HCT116 (cell line): ENCODE results near the gene SLC7A11. TPM values are rescaled to one million over a fixed set of nuclear protein-coding genes. Genes with fewer than 3 reads are reported as not detected.

ENCODE experiments used
- ATAC-seq: fragments of 200-7000 bp; cut with Tn5 transposase; 2 replicates; pipeline ENCODE4 v1.9.1; 2020; ENCODE audit warnings: mild to moderate bottlenecking, moderate library complexity
- BruUV-seq: library from RNA; stranded (reverse); fragments of 400-500 nt; replicated peaks from 2 replicates; lab custom pipeline; 2021; lab: Mats Ljungman, UMichigan
- CTCF ChIA-PET: fragments of 300-600 bp; sonication (Branson Sonifier 250); formaldehyde crosslinking; loops from one replicate; lab custom pipeline; 2021; ENCODE audit warnings: antibody characterized with exemption; lab: Charles Lee
- POLR2A ChIA-PET: fragments of 300-600, 350-600 bp; sonication (Branson Sonifier 250); formaldehyde crosslinking; loops from one replicate; lab custom pipeline; 2021; ENCODE audit warnings: antibody characterized with exemption; lab: Charles Lee
- RAD21 ChIA-PET, 2 experiments: fragments of 300-600 bp; sonication (Branson Sonifier 250); formaldehyde crosslinking; loops; one replicate each; lab custom pipeline; 2023; ENCODE audit warnings: low total read pairs in 2 of 2; ENCODE audit not compliant: uncharacterized antibody in 2 of 2, unreplicated experiment in 2 of 2, low non-redundant PET in 1 of 2; lab: Charles Lee
- DNase-seq: peaks from one replicate; pipeline ENCODE4 v3.0.0-alpha.2; 2010; ENCODE audit warnings: low read depth, low spot score
- H2AFZ ChIP-seq: fragments of 200-600 bp; shearing (Covaris generic), sonication (generic); 2 replicates; pipeline ENCODE4 v1.6.1; 2017; ENCODE audit warnings: low read depth, mixed run types, mixed read lengths, antibody characterized with exemption, low read length; ENCODE audit not compliant: poor library complexity, severe bottlenecking
- H3K27ac ChIP-seq: 2 replicates; pipeline ENCODE4 v1.5.1; 2012; ENCODE audit warnings: low read depth, low read length
- H3K27me3 ChIP-seq: fragments of 200-600 bp; sonication (generic); 2 replicates; pipeline ENCODE4 v1.6.1; 2016; ENCODE audit warnings: mixed run types, low read length, mixed read lengths; ENCODE audit not compliant: insufficient read depth
- H3K36me3 ChIP-seq, 2 experiments: fragments of 200-500 bp in 1 of 2; fragments of 200-600 bp in 1 of 2; sonication (Bioruptor generic) in 1 of 2; sonication (generic) in 1 of 2; 2 replicates each; pipeline versions ENCODE4 v1.5.1 to v1.6.1; 2014 to 2016; ENCODE audit warnings: low read length in 2 of 2, inconsistent platforms in 1 of 2, mixed read lengths in 1 of 2, mixed run types in 1 of 2; ENCODE audit not compliant: insufficient read depth in 2 of 2, control insufficient read depth in 1 of 2
- H3K4me1 ChIP-seq, 2 experiments: fragments of 200-600 bp in 1 of 2; sonication (generic) in 1 of 2; 2 replicates each; pipeline versions ENCODE4 v1.5.1 to v1.6.1; 2012 to 2017; ENCODE audit warnings: low read length in 2 of 2, inconsistent platforms in 1 of 2, mild to moderate bottlenecking in 1 of 2, mixed read lengths in 1 of 2, mixed run types in 1 of 2, moderate library complexity in 1 of 2; ENCODE audit not compliant: insufficient read depth in 2 of 2, control insufficient read depth in 1 of 2
- H3K4me2 ChIP-seq: fragments of 200-600 bp; sonication (generic); 2 replicates; pipeline ENCODE4 v1.6.1; 2017; ENCODE audit warnings: mixed run types, low read length, mixed read lengths
- H3K4me3 ChIP-seq, 2 experiments: fragments of 200-600 bp in 1 of 2; sonication (generic) in 1 of 2; replicated peaks in 1 of 2; 2 replicates each; pipeline ENCODE4 v1.5.1; 2011 to 2016; ENCODE audit warnings: low read length in 2 of 2, control low read depth in 1 of 2, low read depth in 1 of 2, mild to moderate bottlenecking in 1 of 2, mixed read lengths in 1 of 2, mixed run types in 1 of 2
- H3K79me2 ChIP-seq: fragments of 200-600 bp; sonication (generic); 2 replicates; pipeline ENCODE4 v1.6.1; 2017; ENCODE audit warnings: mild to moderate bottlenecking, mixed run types, low read length, moderate library complexity, mixed read lengths; ENCODE audit not compliant: insufficient read depth
- H3K9ac ChIP-seq: fragments of 200-600 bp; sonication (generic); 2 replicates; pipeline ENCODE4 v1.6.1; 2016; ENCODE audit warnings: low read length, mixed read lengths
- H3K9me2 ChIP-seq: fragments of 200-600 bp; sonication (generic), shearing (Covaris generic); 2 replicates; pipeline ENCODE4 v1.6.1; 2017; ENCODE audit warnings: mixed run types, mild to moderate bottlenecking, moderate library complexity; ENCODE audit not compliant: insufficient read depth
- H3K9me3 ChIP-seq, 2 experiments: fragments of 200-500 bp in 1 of 2; fragments of 200-600 bp in 1 of 2; sonication (Bioruptor generic) in 1 of 2; sonication (generic) in 1 of 2; 2 replicates each; pipeline ENCODE4 v1.6.1; 2014 to 2017; ENCODE audit warnings: low read length in 2 of 2, mixed read lengths in 2 of 2, inconsistent platforms in 1 of 2, low read depth in 1 of 2, mild to moderate bottlenecking in 1 of 2, mixed run types in 1 of 2, moderate library complexity in 1 of 2; ENCODE audit not compliant: control insufficient read depth in 1 of 2, insufficient read depth in 1 of 2
- H4K20me1 ChIP-seq: fragments of 200-600 bp; sonication (generic), shearing (Covaris generic); 2 replicates; pipeline ENCODE4 v1.6.1; 2017; ENCODE audit warnings: mixed run types, mild to moderate bottlenecking, moderate library complexity; ENCODE audit not compliant: insufficient read depth
- CBX3 ChIP-seq: IDR thresholded peaks from 2 replicates; pipeline ENCODE4 v1.6.1; 2012; ENCODE audit warnings: low read depth
- EGR1 ChIP-seq: IDR thresholded peaks from 2 replicates; pipeline ENCODE4 v1.6.1; 2012; ENCODE audit warnings: low read depth
- EZH2 ChIP-seq: fragments of 200-600 bp; sonication (generic); IDR thresholded peaks from 2 replicates; pipeline ENCODE4 v1.6.1; 2017; ENCODE audit warnings: antibody characterized with exemption, mixed run types
- EZH2phosphoT487 ChIP-seq: fragments of 200-600 bp; IDR thresholded peaks from 2 replicates; pipeline ENCODE4 v1.6.1; 2018; ENCODE audit warnings: antibody characterized with exemption, borderline replicate concordance
- JUND ChIP-seq: IDR thresholded peaks from 2 replicates; pipeline ENCODE4 v1.6.1; 2012
- POLR2AphosphoS5 ChIP-seq: IDR thresholded peaks from 2 replicates; pipeline ENCODE4 v1.6.1; 2011; ENCODE audit warnings: mild to moderate bottlenecking, low read depth, low read length, moderate library complexity
- RAD21 ChIP-seq: IDR thresholded peaks from 2 replicates; pipeline ENCODE4 v1.6.1; 2012; ENCODE audit warnings: low read depth, mild to moderate bottlenecking
- SIN3A ChIP-seq: IDR thresholded peaks from 2 replicates; pipeline ENCODE4 v1.6.1; 2012; ENCODE audit warnings: low read depth
- SP1 ChIP-seq: IDR thresholded peaks from 2 replicates; pipeline ENCODE4 v1.6.1; 2012; ENCODE audit warnings: low read depth
- SRF ChIP-seq: IDR thresholded peaks from 2 replicates; pipeline ENCODE4 v1.6.1; 2012; ENCODE audit warnings: low read depth
- TCF7L2 ChIP-seq: IDR thresholded peaks from 2 replicates; pipeline ENCODE4 v1.7.0; 2011; ENCODE audit warnings: borderline replicate concordance, inconsistent platforms; ENCODE audit not compliant: insufficient read depth, insufficient read length; ENCODE audit errors: extremely low read depth
- ZFX ChIP-seq: fragments of 450-650 bp; IDR thresholded peaks from 2 replicates; pipeline ENCODE4 v1.6.1; 2017
- intact Hi-C: fragments of 100-400 bp; cut with micrococcal nuclease; formaldehyde crosslinking; loops from 2 replicates; pipeline ENCODE4 v1.10.0; 2022
- total RNA-seq: library from RNA; stranded (reverse); gene quantifications from one replicate; pipeline ENCODE4 v1.2.1, GENCODE V29; 2021; ENCODE audit not compliant: unreplicated experiment

Gene SLC7A11
- total RNA-seq, 1 experiment from 2014 or later = 45.8 TPM

DNA sequence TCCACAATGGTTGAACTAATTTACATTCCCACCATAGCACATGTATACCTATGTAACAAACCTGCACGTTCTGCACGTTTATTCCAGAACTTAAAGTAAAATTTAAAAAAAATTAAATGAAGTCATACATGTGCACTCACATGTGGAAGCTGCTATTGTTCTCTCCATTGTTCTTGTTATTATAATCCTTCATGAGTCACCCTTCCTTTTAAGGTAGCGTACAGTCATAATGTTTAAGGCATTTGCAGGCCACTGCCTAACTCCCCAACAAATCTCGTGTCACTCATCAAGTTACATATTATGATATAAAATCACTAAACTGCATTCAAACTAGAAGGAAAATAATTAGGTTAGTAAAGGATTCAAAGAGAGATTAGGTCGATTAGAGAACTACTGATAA lies 63.6 kb downstream of the SLC7A11 start:
- no peaks in the 10 kb centered on the region for H3K79me2 ChIP-seq
- no peaks in the 10 kb centered on the region for H3K36me3 ChIP-seq
- intact Hi-C loops = no loop called here
- no peak overlapping the region for H3K9ac ChIP-seq
- H3K27ac ChIP-seq = no peak overlapping the region
- no peak for DNase-seq
- ChIA-PET POLR2A (no interaction called here), CTCF (no interaction called here), RAD21 (no interaction called here)
- TF ChIP-seq EZH2phosphoT487 (no peak), SP1 (no peak), ZFX (no peak), TCF7L2 (no peak), JUND (no peak), SIN3A (no peak), CBX3 (no peak), SRF (peak; percentile 46; the same call in 1 of the 2 replicates), RAD21 (no peak)
- H3K9me3 ChIP-seq = no peaks in the 10 kb centered on the region
- H4K20me1 ChIP-seq = no peaks in the 10 kb centered on the region
- no peak overlapping the region for H2AFZ ChIP-seq
- no peak overlapping the region for H3K4me3 ChIP-seq
- ATAC-seq = no peak
- no peaks in the 10 kb centered on the region for H3K4me1 ChIP-seq
- H3K9me2 ChIP-seq = no peaks in the 10 kb centered on the region
- no peaks in the 10 kb centered on the region for H3K27me3 ChIP-seq
- no TSS peak for BruUV-seq
- no peak overlapping the region for H3K4me2 ChIP-seq

- ATAC-seq (no peak), DNase-seq (no peak)
- Histone ChIP-seq H4K20me1 (no peaks in the 10 kb centered on the region), H3K4me3 (no peak overlapping the region), H3K4me1 (no peaks in the 10 kb centered on the region), H3K9me2 (no peaks in the 10 kb centered on the region), H3K79me2 (no peaks in the 10 kb centered on the region), H3K27ac (no peak overlapping the region), H3K9me3 (no peaks in the 10 kb centered on the region), H3K4me2 (no peak overlapping the region), H3K36me3 (no peaks in the 10 kb centered on the region), H3K27me3 (no peaks in the 10 kb centered on the region), H3K9ac (no peak overlapping the region), H2AFZ (no peak overlapping the region)
- ChIA-PET CTCF (no interaction called here), POLR2A (no interaction called here), RAD21 (no interaction called here)
- TF ChIP-seq CBX3 = no peak
- no peak for TF ChIP-seq EZH2
- no peak for TF ChIP-seq EGR1
- 0 out of 2 replicates have a peak, but pooled peaks have one; percentile 23 for TF ChIP-seq POLR2AphosphoS5
- no TSS peak for BruUV-seq
- intact Hi-C loops = no loop called here
Measured at GRCh38 chr4:138177278-138177968, 64.7 kb downstream of the SLC7A11 start.
